NB4 (cell line): Measurements from ENCODE around the gene ARMCX1.

Source experiments
- CTCF ChIP-seq: IDR thresholded peaks from one replicate; pipeline ENCODE4 v1.5.1; 2012; ENCODE audit warnings: low read depth, low read length
- MAX ChIP-seq: IDR thresholded peaks from 2 replicates; pipeline ENCODE4 v1.6.1; 2011; ENCODE audit warnings: low read depth, low read length
- MYC ChIP-seq: IDR thresholded peaks from 2 replicates; pipeline ENCODE4 v1.6.1; 2011; ENCODE audit warnings: low read depth, low read length
- POLR2A ChIP-seq: IDR thresholded peaks from 2 replicates; pipeline ENCODE4 v1.6.1; 2011; ENCODE audit warnings: mild to moderate bottlenecking; ENCODE audit not compliant: insufficient read length; ENCODE audit errors: extremely low read depth

GRCh38 chrX:101539116-101539515 lies 11.2 kb upstream of the ARMCX1 start:
- TF ChIP-seq MAX (no peak), CTCF (no peak), POLR2A (no peak), MYC (no peak)
